Left lung (tissue), 10 donors: ENCODE results near the gene PLG. TPM values are rescaled to one million over a fixed set of nuclear protein-coding genes. Genes with fewer than 3 reads are reported as not detected.
"Not testable (repeated sequence)": the region's sequence is repeated elsewhere in the genome, so short reads cannot be mapped to it uniquely, and the experiment has no call there.

Experiments
- ATAC-seq: fragments of 200-7000 bp; cut with Tn5 transposase; one replicate; pipeline ENCODE4 v1.9.1; 2020; ENCODE audit warnings: moderate library complexity
- DNase-seq, 4 donors: peaks; one replicate each; pipeline ENCODE4 v3.0.0-alpha.2; 2013 to 2020
- H3K27ac ChIP-seq, 2 donors: fragments of 200-600 bp; sonication (generic) in 1 of 2; one replicate each; pipeline versions ENCODE4 v1.5.0 to v1.8.0; 2020 to 2021
- H3K27me3 ChIP-seq, 2 donors: fragments of 200-600 bp; sonication (generic) in 1 of 2; one replicate each; pipeline versions ENCODE4 v1.5.0 to v1.8.0; 2020 to 2021
- H3K36me3 ChIP-seq, 2 donors: fragments of 200-600 bp; sonication (generic) in 1 of 2; one replicate each; pipeline versions ENCODE4 v1.5.0 to v1.8.0; 2020 to 2021
- H3K4me1 ChIP-seq, 2 donors: fragments of 200-600 bp; one replicate each; pipeline ENCODE4 v1.8.0; 2021
- H3K4me3 ChIP-seq, 2 donors: fragments of 200-600 bp; sonication (generic) in 1 of 2; one replicate each; pipeline versions ENCODE4 v1.5.0 to v1.8.0; 2020 to 2021; ENCODE audit warnings: mild to moderate bottlenecking in 1 of 2
- H3K9me3 ChIP-seq, 2 donors: fragments of 200-600 bp; sonication (generic) in 1 of 2; one replicate each; pipeline versions ENCODE4 v1.5.0 to v1.8.0; 2020 to 2021
- CTCF ChIP-seq, 2 donors: fragments of 200-600 bp; sonication (generic) in 1 of 2; IDR thresholded peaks; one replicate each; pipeline versions ENCODE4 v1.5.0 to v1.8.0; 2021; ENCODE audit warnings: antibody characterized with exemption in 2 of 2
- intact Hi-C, 2 donors: fragments of 100-400 bp; cut with DNase I; formaldehyde crosslinking; loops; one replicate each; pipeline versions ENCODE4 v1.11.2 to v1.14.2; 2022
- polyA plus RNA-seq, 6 donors: library from polyadenylated mRNA; unstranded; fragments of 120-200 nt; gene quantifications; one replicate each; pipeline ENCODE4 v1.2.1, GENCODE V29; 2013; ENCODE audit not compliant: insufficient read length in 6 of 6
- total RNA-seq, 2 donors: library from RNA; stranded (reverse); fragmentation: NEBNext Ultra II Directional; extraction: Animal tissue kit (Norgen Biotek cat#: 25700); gene quantifications; one replicate each; pipeline ENCODE4 v1.2.1, GENCODE V29; 2021
- donor health status: DM: no; HTN: yes; CAD: no.
- donor health status: DM: no; HTN: no; CAD: no.

The PLG gene
- total and polyA plus RNA-seq, 8 donors: 0.29 to 8.9 (median 6.2) TPM

GRCh38 chr6:160667639-160668481, 34.2 kb upstream of the PLG start:
- DNase-seq: peak in 1 of 4 donors; percentile 7
- ATAC-seq: peak; percentile 82
- no peaks in the 10 kb centered on the region for H3K27me3 ChIP-seq
- H3K27ac ChIP-seq: no peak overlapping the region
- H3K9me3 ChIP-seq: peaks cover 0 to 4% of the 10 kb centered on the region in 2 donors
- TF ChIP-seq CTCF (IDR thresholded peaks at IDR 0.05): peak in 1 of 2 donors; percentile 34
- H3K4me3 ChIP-seq: no peak overlapping the region
- no peaks in the 10 kb centered on the region for H3K36me3 ChIP-seq
- H3K4me1 ChIP-seq: no peaks in the 10 kb centered on the region
- intact Hi-C loops: no loop called here

- Histone ChIP-seq H3K4me1 (no peaks in the 10 kb centered on the region), H3K36me3 (no peaks in the 10 kb centered on the region), H3K9me3 (peaks cover 0 to 4% of the 10 kb centered on the region in 2 donors), H3K4me3 (no peak overlapping the region), H3K27ac (no peak overlapping the region), H3K27me3 (no peaks in the 10 kb centered on the region)
- no peak for TF ChIP-seq CTCF (IDR thresholded peaks at IDR 0.05)
- intact Hi-C loops: no loop called here
- no peak for ATAC-seq
- no peak for DNase-seq
These were observed 33.5 kb upstream of the PLG start for GRCh38 chr6:160668589-160668988.

GRCh38 chr6:160676418-160676817, 25.6 kb upstream of the PLG start:
- DNase-seq, H3K36me3 ChIP-seq, H3K4me1 ChIP-seq, H3K27ac ChIP-seq, ATAC-seq, intact Hi-C loops, H3K4me3 ChIP-seq, H3K9me3 ChIP-seq: not testable (repeated sequence)
- H3K27me3 ChIP-seq: peaks cover 0 to 13% of the 10 kb centered on the region in 2 donors

GRCh38 chr6:160678230-160678629, 23.8 kb upstream of the PLG start:
- Histone ChIP-seq H3K36me3 (no peaks in the 10 kb centered on the region), H3K27ac (no peak overlapping the region), H3K9me3 (peaks cover 0 to 3% of the 10 kb centered on the region in 2 donors), H3K27me3 (peaks cover 0 to 13% of the 10 kb centered on the region in 2 donors), H3K4me3 (no peak overlapping the region), H3K4me1 (no peaks in the 10 kb centered on the region)
- intact Hi-C loops: no loop called here
- TF ChIP-seq CTCF (IDR thresholded peaks at IDR 0.05): no peak
- DNase-seq (no peak), ATAC-seq (no peak)

- ATAC-seq (peak; percentile 58), DNase-seq (peak in 1 of 4 donors; percentile 79)
- intact Hi-C loops: no loop called here
- no peaks in the 10 kb centered on the region for H3K36me3 ChIP-seq
- peaks cover 0 to 3% of the 10 kb centered on the region in 2 donors for H3K9me3 ChIP-seq
- TF ChIP-seq CTCF (IDR thresholded peaks at IDR 0.05): no peak
- H3K27me3 ChIP-seq: peaks cover 0 to 13% of the 10 kb centered on the region in 2 donors
- H3K4me1 ChIP-seq: no peaks in the 10 kb centered on the region
- no peak overlapping the region for H3K4me3 ChIP-seq
- no peak overlapping the region for H3K27ac ChIP-seq
These were observed 23.2 kb upstream of the PLG start for GRCh38 chr6:160678744-160679401.
